ENCODE measurements around the gene PHB1.
A peak's percentile ranks its signal among the peaks of the same experiment; 100 is the strongest.

- peak; percentile 87 for TF ChIP-seq CTCF (conservative IDR thresholded peaks at IDR 0.05)
- no peak for TF ChIP-seq ZFX (IDR thresholded peaks at IDR 0.05)
These were observed 20.4 kb upstream of the PHB1 start for GRCh38 chr17:49434821-49435670.

Data from C4-2B (cell line).